GM18873 (cell line): Measurements from ENCODE around the gene GGCT.
"Not testable (repeated sequence)": the region's sequence is repeated elsewhere in the genome, so short reads cannot be mapped to it uniquely, and the experiment has no call there.

Experiments
- ATAC-seq: cut with Tn5 transposase; IDR thresholded peaks from one replicate; pipeline ENCODE4 v1.9.1; 2021; ENCODE audit warnings: mild to moderate bottlenecking, moderate library complexity, moderate number of reproducible peaks; ENCODE audit not compliant: unreplicated experiment, low FRiP score

The GGCT gene, protein sequence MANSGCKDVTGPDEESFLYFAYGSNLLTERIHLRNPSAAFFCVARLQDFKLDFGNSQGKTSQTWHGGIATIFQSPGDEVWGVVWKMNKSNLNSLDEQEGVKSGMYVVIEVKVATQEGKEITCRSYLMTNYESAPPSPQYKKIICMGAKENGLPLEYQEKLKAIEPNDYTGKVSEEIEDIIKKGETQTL

DNA sequence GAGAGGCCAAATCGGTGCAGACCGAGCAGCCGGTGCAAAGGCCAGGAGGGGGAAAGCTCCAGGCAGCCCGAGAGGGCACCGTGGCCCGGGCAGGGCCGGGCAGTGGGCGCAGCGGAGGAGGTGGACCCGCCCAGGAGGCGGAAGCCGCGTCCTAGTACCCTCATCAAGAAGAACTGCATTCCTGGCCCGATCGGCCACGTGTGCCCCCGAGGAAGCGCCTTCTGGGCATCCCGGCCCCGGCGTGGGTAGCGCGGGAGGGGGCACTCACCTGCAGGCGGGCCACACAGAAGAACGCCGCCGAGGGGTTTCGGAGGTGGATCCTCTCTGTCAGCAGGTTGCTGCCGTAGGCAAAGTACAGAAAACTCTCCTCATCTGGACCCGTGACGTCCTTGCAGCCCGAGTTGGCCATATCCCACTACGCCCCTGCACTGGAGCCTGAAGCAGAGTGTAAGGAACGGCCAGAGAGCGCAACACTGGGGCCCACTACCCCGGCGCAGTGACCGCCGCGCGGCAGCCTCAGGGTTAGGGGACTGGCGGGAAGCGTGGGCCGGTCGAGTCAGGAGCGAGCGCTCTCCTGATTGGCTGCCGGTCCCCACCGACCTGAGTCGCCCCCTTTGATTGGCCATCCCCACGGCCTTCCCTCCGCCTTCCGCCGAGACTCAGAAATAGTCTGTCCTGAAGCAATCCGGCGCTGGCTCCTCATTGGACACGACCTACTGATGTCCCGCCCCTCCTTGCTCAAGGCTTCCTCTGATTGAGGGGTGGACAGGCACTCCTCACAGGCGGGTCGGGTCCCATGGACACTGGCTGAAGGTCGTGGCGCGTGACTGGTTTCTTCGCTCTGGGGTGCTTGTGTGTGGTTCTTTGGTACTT lies at the start of gene GGCT:
TSS of gene GGCT (minus strand) at position 529 of the 873 bp plus-strand sequence. CDS start at position 409, 120 bp downstream.
- peak; percentile 98 for ATAC-seq

DNA sequence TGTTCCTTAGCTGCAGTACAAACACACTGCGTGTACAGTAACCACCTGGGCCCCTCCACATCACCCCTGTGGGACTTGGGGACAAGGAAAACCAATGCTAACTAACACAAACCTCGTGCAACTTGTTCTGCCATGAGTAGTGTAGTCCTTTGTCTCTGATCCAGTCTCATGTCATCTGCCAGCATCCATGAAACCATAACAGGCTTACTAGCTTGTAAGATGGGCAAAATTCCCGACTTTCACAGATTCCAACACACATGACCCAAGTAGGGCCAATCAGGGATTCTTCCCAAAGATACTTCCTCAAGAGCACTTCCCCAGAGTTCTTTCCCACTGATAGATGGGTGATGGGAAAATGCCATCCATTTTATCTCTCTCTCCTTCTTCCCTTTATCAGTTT lies 48.9 kb upstream of the GGCT start:
- no peak for ATAC-seq

DNA sequence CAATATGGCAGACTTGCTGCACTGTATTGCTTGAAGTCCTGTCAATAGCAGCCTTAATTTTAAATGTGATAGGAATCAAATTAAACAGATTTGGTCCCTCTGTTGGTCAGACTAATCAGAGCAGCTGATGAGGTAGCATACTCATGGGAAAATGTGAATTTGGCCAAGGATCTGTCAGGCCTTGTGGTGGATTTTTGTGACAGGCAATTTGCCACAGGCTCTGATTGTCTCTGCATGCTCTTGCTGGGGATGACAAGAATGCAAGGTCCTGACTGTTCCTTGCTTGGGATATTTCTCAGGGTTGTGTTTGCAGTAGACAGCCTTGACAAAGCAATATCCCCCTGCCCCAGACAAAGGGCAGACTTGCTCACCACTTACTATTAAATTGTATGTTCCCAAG lies 48.5 kb upstream of the GGCT start:
- ATAC-seq, result no peak

DNA sequence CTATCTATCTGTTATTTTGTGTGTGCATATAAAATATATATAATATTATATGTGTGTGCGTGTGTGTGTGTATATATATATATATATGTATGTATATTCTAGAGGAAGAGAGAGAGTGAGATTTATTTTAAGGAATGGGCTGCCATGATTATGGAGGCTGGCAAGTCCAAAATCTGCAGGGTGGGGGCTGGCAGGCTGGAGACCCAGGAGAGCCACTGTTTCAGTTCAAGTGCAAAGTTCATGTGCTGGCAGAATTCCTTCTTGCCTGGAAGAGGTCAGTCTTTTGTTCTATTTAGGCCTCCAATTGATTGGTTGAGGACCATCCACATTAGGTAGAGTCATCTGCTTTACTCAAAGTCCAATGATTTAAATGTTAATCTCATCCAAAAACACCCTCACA lies 47.7 kb upstream of the GGCT start:
- no peak for ATAC-seq

DNA sequence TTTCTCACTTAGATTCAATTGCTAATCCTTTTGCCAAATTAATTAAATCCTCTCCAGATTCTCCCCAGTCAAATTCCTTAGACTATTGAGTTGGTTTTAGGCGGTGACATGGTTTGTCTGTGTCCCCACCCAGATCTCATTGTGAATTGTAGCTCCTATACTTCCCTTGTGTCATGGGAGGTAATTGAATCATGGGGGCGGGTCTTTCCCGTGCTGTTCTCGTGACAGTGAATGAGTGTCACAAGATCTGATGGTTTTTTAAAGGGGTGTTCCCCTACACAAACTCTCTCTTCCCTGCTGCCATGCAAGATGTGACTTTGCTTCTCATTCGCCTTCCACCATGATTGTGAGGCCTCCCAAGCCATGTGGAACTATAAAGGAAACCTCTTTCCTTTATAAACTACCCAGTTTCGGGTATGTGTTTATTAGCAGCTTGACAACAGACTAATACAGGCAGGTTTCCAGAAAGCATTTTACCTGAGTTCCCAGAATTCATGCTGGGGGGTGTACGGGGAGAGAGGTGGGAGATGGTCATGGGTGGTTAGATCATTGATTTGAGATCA lies 45.4 kb upstream of the GGCT start:
- no peak for ATAC-seq

DNA sequence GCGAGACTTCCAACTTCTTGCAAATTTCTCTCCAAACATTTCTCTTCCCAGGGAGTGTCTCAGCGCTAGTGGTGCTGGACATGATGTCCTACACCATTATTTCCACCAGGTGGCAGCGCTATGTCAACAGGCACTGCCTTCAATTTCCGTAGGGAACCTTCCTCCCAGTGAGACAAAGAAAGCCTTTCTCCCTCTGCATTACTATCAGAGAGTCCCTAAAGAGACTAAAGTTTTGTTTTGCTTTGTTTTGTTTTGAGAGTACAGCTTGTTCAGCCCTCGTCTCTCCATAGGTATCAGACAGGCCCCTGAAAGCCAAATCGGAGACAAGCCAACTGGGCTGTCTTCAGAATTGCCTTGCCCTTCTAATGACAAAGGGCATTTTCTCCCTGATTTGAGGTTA lies 44.2 kb upstream of the GGCT start:
- ATAC-seq, result no peak

DNA sequence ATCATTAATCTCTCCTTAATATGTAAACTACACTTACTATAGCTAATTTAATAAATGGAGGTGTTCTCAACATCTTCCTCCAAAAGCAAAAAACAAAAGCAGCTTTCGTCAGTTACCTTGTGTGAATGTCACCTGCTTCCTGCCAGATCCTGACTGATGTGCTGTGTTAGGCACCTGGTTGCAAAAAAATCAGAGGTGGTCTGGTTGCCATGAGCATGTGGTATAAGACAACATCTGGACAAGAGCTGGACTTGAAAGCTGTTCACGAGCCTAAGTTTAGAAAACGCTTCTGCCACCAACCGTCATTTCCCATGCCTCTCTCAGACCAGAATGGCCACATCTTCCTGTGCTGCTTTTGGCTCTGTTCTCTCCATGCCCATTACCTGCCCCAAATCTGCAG lies 42.0 kb upstream of the GGCT start:
- ATAC-seq, result no peak

DNA sequence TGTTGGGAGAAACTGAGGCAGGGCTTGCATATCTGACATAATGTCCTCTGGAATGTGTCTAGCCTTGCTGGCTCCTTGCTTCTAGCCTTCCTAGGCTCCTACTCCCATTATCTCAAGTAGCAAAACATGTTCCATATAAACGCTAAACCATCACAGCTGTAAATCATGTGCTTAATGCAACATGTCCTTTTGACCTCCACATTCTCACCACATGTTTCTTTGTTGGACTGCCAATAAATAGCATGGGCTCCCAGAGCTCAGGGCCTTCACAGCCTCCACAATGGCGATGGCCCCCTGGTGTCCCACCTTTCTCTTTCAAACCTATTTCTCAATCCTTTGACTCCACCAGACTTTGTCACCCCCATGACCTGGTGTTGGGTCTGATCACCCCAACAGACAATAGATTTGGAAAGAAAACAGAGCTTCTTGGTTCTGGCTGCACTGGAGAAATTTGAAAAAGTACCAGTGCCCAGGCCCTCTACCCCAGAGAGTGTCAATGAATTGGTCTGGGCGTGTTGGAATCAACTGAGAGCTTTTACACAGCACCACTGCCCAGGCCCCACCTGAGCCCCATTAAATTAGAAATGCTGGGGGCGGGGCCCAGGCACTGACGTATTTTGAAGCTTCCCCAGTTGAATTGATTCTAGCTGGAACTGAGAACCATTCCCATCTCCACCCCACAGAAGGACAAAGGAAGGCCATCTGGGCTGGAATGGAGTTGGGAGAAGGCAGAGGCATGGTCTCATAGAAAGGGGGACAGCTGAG lies 41.3 kb upstream of the GGCT start:
- no peak for ATAC-seq

DNA sequence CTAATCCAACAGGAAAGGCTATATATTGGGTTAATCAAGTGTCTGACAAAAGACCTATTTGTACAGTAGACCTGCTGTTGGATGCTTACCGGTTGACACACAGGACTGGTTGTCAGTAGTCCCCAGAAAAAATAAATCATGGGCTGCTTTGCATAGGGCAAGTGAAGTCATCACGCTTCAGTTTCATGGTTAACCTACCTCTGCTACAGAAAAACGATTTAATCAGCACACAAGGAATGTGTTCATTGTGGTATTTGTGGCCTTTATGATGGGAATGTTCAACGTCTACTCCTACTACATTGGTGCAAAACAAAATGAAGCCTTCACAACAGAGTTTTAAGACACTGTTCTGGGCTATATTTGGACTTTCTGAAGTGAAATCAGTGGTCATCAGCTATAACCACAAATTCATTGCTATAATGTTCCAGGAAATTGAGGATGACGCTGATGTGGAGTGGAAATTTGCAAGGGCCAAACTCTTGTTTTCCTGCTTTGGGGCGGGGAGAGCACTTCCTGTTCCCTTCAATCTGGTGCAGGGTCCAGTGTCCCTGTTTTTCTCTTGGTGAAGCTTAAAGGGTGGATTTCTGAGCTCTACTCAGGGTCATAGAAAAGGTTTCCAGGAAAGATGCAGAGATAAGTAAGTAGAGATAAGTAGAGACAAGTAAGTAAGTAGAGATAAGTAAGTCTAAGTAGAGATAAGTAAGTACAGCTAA lies 39.3 kb upstream of the GGCT start:
- no peak for ATAC-seq

DNA sequence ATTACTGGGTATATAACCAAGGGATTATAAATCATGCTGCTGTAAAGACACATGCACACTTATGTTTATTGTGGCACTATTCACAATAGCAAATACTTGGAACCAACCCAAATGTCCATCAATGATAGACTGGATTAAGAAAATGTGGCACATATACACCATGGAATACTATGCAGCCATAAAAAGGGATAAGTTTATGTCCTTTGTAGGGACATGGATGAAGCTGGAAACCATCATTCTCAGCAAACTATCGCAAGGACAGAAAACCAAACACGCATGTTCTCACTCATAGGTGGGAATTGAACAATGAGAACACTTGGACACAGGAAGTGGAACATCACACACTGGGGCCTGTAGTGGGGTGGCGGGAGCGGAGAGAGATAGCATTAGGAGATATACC lies 38.5 kb upstream of the GGCT start:
- ATAC-seq, result not testable (repeated sequence)

DNA sequence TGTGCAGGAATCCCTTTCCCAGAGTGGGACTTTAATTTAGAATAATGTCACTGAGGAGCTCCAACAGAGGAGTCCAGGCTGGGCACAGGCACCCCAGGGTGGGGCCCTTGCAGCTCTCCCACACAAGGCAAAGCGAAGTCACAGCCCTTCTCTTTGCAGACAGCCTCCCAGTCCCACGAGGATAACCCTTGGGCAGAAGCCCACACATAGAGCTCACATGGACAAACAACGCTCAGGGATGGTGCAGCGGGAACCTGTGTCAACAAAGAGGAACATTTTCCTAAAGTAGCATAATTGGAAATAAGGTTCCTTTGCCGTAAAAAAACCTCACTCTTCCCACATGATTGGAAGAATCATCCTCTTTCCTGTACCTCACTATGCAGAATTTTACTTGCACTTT lies 29.3 kb upstream of the GGCT start:
- no peak for ATAC-seq

DNA sequence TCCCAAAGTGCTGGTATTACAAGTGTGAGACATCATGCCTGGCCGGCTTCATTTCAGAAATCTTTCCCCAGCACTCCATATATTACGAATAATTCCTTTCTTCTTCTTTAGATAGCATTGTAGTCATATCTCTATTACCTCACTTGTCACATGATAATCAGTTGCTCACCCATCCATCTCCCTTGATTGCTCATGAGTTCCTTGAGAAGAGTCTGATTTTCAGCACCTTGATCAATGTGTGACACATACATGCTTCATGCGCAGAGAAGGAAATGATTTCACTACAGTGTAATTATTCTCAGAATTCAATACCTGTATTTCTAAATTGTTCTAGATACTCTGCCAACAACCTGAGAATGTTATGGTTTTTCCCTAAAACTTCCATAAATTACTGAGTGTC lies 26.7 kb upstream of the GGCT start:
- no peak for ATAC-seq

DNA sequence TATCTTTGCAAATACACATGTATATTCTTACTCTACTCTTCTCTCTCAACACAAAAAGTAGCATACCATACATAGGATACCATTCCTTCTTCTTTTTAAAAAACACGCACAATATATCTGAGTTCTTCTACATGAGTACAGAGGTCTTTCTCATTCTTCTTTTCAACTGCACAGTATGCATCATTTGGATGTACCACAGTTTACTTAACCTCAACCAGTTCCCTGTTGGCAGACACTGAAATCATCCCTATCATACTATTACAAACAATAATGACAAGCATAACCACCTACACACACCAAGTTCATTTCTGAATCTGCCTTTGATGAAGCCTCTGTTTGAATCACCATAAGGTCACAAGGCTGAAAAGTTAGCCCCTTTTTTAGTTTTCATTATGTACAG lies 25.7 kb upstream of the GGCT start:
- no peak for ATAC-seq

DNA sequence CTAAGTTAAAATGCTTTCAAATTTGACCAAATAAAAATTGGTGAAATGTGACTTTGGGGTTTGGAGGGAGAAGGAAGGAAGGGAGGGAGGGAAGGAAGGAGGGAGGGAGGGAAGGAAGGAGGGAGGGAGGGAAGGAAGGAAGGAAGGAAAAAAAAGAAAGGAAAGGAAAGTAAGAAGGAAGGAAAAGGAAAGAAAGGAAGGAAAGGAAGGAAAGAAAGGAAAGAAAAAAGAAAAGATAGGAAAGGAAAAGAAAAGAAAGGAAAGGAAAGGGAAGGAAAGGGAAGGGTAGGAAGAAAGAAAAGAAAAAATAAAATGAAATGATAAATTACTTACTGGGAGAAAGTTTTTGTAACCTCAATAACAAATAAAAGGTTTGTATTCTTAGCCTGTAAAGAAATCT lies 24.1 kb upstream of the GGCT start:
- no peak for ATAC-seq

DNA sequence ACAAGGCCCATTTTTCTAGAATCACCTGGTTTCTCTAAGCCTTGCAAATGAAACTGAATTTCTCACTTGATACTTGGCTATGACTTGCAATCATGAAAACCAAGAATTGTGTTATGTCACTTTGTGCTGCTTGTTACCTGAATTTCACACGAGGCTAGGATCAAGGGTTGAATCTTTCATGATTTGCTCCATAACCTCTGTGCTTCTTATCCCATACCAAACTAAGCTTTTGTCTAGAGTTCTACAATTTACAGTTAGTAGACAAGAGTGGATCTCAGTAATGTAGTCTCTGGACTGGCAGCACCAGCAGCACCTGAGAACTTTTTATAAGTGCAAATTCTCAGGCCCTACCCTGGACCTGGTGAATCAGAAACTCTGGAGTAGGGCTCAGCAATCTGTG lies 22.7 kb upstream of the GGCT start:
- ATAC-seq, result not testable (repeated sequence)

DNA sequence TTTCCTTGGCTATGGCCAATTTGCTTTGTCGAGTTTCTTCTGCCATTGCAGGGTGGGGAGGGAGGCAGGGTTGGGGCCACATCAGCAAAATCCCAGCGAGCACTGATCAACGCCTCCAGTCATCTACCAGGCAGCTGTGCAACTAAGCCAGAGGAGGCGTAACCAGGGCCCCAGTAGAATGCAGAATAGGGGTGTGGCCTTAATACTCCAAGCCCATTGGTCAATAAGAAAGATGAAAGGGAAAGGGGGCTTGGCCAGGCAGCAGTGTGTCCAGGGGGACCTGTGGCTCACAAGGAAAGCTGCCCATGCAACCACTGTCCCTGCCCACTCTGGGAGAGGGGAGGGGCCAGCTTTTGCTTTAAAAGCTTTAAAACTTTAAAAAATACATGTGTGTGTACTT lies 21.5 kb upstream of the GGCT start:
- no peak for ATAC-seq

DNA sequence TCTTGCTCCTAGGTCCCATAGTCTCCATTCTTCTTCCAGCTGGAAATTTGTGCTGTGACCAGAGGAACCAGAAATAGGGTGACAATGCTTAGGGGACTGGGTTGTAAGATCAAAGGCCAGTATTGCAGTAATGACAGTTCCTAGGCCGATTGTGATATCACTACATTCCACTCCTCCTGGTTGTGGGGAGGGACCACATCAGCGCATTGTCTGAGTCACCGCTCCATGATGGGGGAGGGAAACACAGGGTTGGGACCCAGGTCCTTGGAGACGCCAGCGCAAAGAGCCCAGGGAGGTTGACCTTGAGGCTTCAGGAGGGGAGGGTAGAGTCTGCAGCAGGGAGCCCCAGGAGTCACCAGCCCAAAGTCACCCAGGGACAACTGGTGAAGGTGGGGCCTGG lies 20.8 kb upstream of the GGCT start:
- no peak for ATAC-seq

DNA sequence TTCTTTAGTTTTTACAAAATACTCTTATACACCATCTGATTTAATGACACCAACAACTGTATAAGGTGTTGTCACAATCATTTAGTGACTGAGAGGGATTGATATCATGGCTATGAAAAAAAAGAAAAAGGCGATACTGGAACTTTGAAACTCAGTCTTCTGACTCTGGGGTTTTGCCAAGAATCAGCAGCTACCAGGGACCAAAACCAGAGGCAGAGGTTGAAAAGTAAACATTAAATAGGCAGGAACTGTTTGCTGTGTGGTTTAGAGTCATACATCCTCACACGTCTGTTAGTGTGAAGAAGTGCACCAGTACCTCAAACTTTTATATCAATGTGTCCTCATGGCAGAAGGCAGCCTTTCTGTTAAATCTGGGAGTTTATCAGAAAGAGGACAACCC lies 19.9 kb upstream of the GGCT start:
- no peak for ATAC-seq

DNA sequence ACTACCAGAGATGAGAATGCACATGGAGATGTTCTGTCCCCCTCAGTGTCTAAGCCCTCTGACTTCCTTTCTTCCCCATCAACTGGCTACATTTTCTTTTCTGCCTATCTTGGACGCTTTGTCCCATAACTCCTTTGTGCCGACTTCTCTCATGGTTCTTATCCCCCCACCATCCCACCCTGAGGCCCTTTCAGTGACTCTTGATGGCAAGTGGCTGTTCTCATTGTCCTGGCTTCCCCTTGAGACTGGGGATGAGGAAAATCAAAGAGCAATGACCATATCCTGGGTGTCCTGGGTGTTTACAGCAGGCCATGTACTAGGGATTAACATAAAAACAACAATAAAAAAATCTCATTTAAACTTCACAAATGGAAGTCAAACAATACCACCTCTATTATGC lies 18.8 kb upstream of the GGCT start:
- ATAC-seq, result no peak

DNA sequence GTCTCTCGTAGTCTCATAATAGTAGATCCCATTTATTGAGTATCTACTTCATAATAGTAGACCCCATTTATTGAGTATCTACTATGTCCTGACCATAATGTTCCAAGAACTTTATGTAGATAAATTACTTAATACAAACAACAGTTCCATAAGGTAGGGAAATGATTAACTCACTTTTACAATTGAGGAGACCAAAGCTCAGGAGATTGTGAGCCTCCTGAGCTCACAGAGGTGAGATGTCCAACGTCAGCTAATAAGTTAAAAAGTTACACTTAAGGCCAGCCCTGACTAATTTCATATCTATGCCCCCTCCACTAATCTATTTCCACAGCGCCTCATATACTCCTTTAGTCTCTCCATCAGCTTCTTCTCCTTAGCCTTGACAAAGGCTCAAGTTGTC lies 17.5 kb upstream of the GGCT start:
- no peak for ATAC-seq

DNA sequence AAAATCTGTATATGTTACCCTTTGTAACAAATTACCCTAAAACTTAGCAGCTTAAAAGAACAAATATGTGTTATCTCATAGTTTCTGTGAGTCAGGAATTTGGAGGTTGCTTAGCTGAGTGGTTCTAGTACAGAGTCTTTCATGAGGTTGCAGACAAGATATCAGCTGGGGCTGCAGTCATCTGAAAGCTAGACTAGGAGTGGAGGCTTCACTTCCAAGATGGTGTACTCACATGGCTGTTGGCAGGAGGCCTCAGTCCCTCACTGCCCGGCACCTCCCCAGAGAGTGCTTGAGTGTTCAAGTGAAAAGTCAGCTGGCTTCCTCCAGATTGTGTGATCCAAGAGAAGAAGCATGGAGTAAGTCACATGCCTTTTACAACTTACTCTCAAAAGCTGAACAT lies 16.9 kb upstream of the GGCT start:
- no peak for ATAC-seq
